COLO668 (cell line): ENCODE results near the gene IDH3A.

Experiments used
- DNase-seq: peaks from one replicate; lab custom pipeline; 2025; ENCODE audit not compliant: unreplicated experiment; lab: John Stamatoyannopoulos, UW

The IDH3A gene

GRCh38 chr15:78201281-78202190 is 52.4 kb downstream of the IDH3A start:
- no peak for DNase-seq

DNA sequence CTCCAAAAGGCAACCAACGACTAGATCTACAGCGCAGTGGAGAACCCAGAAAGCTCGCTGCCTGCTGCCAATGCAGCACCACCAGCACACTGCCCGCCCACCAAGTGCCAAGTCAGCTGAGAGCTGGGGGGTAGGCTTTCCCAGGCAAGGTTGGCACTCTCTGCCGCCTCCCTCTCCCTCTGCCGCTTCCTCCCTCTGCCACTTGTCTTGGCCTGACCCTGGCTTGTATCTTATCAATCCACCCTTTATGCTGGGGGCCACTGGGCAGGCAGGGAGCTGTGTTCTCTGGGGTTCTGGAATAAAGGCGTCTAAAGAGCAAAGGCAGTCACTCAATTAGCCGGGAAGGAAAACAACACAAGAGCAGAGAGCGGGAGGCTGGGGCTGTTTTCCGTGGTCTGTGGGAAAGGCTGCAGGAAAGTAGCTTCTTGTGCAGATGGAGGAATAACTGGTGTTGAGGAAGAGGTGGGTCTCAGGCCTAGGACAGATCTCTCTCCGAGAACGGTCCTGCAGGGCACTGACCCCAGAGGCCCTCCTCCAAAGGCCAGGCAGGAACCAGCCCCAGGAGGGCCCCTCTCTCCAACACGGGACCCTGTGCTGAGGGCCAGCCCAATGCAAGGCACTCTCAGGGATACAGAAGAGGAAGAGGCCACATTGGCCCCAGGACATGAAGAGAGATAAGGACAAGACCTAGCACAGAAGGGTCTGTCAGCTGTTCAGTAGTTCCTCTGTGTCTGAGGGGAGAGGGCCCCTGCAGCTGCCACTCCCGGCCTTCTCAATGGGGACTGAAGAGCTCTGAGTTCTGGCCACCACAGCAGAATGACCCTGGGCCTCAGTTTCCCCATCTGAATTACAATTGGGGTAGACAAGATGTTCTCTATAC is 54.4 kb downstream of the IDH3A start:
- no peak for DNase-seq

- DNase-seq = no peak
Measured at GRCh38 chr15:78204351-78205309, 55.5 kb downstream of the IDH3A start.

DNA sequence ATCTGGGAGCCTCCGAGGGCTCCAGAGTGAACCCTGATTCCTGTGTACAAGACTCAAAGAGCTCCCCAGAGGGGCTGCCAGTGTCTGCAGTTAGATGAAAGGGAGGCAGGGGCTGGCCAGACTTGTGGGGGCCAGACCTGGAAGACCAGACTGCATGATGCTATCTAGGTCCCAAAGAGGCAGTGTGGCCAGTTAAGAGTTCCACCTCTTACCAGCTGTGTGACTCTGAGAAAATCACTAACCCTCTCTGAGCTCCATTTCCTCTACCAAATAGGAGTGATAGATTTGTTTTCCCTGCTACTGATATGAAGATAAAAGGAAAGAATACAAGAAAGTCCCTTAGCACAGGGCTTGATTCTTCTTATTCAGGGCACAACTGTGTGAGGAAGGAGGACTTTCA is 56.2 kb downstream of the IDH3A start:
- DNase-seq = no peak

GRCh38 chr15:78205856-78206255 is 56.7 kb downstream of the IDH3A start:
- DNase-seq = no peak

DNA sequence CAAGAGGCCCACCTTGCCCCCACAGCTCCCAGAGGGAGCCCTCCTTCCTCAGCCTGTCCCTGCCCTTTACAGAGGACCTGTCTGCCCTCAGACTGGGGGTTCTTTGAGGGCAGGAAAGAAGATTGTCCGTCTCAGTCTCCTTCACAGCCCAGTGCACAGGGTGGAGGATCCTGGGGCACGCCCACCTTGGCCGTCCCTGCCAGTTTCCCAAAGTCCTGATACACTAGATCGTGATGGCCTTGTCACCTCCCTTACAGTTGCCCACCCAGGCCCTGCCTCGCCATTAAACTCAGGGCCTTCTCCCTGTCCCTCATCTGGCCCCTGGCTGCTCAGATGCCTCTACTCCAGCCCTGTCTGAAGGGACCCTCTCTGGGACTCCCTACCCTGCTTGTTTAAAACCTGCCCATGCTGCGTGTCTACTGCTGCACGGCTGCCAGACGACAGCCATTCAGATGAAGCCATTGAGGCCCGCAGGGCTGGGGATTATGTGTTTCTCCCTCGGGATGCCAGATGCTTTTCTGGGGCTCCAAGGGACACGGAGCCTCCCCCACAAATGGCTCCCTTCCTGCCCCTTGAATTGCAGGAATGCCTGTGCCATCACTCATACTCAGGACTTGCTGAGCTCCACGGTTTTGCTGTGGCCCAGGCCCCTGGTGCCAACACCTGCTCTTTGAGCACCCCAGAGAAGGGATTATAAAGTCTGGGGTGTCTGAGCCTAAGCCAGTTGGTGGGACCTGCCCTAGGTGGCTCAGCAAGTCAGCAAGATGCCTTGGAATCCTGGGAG is 57.4 kb downstream of the IDH3A start:
- no peak for DNase-seq

GRCh38 chr15:78207110-78207458 is 57.9 kb downstream of the IDH3A start:
- no peak for DNase-seq

- no peak for DNase-seq
Measured at GRCh38 chr15:78207641-78208340, 58.6 kb downstream of the IDH3A start.

DNA sequence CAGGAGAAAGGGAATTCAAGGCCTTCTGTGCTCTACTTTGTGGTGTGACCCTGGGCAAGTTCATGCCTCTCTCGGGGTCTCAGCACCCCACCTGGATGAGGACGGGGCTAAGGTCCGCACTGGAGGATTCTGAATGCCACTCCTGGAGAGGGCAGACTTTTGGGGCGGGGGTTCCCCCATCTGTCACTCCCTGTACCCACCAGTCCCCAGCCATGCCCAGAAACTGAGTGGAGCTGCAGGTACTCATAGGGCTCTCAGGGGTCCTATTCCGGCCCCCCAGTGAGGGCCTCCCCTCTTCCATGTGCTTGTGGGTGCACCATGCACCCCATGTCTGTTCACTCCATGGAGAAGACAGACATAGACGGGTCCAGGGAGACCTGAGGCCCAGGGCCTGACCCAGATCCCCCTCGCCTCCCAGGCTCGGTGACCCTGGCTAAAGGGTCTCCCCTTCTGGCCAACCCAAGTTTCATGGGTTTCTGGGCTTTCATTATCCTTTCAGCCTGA is 59.2 kb downstream of the IDH3A start:
- no peak for DNase-seq

- no peak for DNase-seq
Measured at GRCh38 chr15:78208887-78209645, 59.9 kb downstream of the IDH3A start.

GRCh38 chr15:78209646-78210348 is 60.6 kb downstream of the IDH3A start:
- DNase-seq = peak; percentile 34

DNA sequence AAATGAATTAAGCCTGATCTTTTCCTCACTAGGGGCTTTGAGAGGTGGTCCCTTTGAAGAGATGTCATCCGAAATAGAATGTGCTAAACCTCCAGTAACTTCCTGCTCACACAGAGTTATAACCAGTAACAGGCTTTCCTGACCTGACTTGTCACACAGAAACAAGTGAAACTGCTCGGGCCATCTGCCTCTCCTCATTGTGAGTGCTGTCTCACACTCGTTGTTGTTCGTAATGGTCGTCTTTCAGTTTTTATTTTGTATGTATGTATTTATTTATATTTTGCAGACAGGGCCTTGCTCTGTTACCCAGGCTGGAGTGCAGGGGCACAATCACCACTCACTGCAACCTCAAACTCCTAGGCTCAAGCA is 61.2 kb downstream of the IDH3A start:
- no peak for DNase-seq

- no peak for DNase-seq
Measured at GRCh38 chr15:78211189-78211921, 62.2 kb downstream of the IDH3A start.

GRCh38 chr15:78212008-78212407 is 62.8 kb downstream of the IDH3A start:
- no peak for DNase-seq

- peak; percentile 78 for DNase-seq
Measured at GRCh38 chr15:78212546-78213424, 63.6 kb downstream of the IDH3A start.

DNA sequence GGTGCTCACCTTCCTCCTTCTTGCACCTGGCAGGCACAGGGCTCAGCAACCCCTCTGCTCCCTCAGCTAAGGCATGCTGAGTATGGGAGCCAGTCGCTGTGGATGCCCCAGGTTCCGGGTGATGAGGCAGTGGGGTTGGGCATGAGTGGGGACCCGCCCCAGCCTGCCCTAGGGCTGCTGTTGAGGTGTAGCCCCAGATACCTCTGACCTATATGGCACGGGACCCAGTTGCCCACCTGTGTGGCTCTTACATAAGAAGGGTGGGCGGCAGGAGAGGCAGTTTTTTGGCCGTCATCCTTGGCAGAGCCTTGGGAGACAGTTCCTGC is 64.2 kb downstream of the IDH3A start:
- no peak for DNase-seq

- no peak for DNase-seq
Measured at GRCh38 chr15:78213956-78214355, 64.8 kb downstream of the IDH3A start.
